Vagina (tissue), 2 donors: ENCODE data around the gene CLPSL2. TPM values are rescaled to one million over a fixed set of nuclear protein-coding genes. Genes with fewer than 3 reads are reported as not detected.
"Not testable (repeated sequence)": the region's sequence is repeated elsewhere in the genome, so short reads cannot be mapped to it uniquely, and the experiment has no call there.

Experiments used
- DNase-seq, 2 donors: peaks; one replicate each; pipeline ENCODE4 v3.0.0-alpha.2; 2017; ENCODE audit errors: extremely low spot score in 2 of 2
- H3K27ac ChIP-seq: fragments of 200-600 bp; sonication (generic); one replicate; pipeline ENCODE4 v1.5.1; 2019
- H3K27me3 ChIP-seq: fragments of 200-600 bp; sonication (generic); one replicate; pipeline ENCODE4 v1.5.1; 2019
- H3K36me3 ChIP-seq, 2 donors: fragments of 200-600 bp; sonication (generic); one replicate each; pipeline ENCODE4 v1.5.1; 2017 to 2019
- H3K4me1 ChIP-seq: fragments of 200-600 bp; sonication (generic); one replicate; pipeline ENCODE4 v1.5.1; 2019
- H3K4me3 ChIP-seq, 2 donors: fragments of 200-600 bp; sonication (generic); 1 replicate in 1 of 2; 2 replicates in 1 of 2; pipeline ENCODE4 v1.5.1; 2016 to 2019
- H3K9me3 ChIP-seq: fragments of 200-600 bp; sonication (generic); one replicate; pipeline ENCODE4 v1.5.1; 2019
- CTCF ChIP-seq, 3 experiments: fragments of 450-650 bp in 2 of 3; fragments of 200-600 bp in 1 of 3; sonication (generic) in 1 of 3; IDR thresholded peaks; one replicate each; pipeline ENCODE4 v1.5.1; 2017 to 2019; ENCODE audit warnings: antibody characterized with exemption in 3 of 3, mild to moderate bottlenecking in 2 of 3, moderate library complexity in 2 of 3
- POLR2A ChIP-seq, 2 donors: fragments of 450-650 bp; IDR thresholded peaks; one replicate each; pipeline ENCODE4 v1.6.1; 2017; ENCODE audit warnings: antibody characterized with exemption in 2 of 2, mild to moderate bottlenecking in 2 of 2, moderate library complexity in 2 of 2
- POLR2AphosphoS5 ChIP-seq, 2 donors: sonication (generic); formaldehyde crosslinking; IDR thresholded peaks; one replicate each; pipeline ENCODE4 v1.9.0; 2017; ENCODE audit warnings: antibody characterized with exemption in 2 of 2, mild to moderate bottlenecking in 2 of 2, low read depth in 1 of 2; ENCODE audit not compliant: insufficient read depth in 1 of 2
- intact Hi-C: fragments of 100-400 bp; cut with DNase I; formaldehyde crosslinking; loops from one replicate; pipeline ENCODE4 v1.15.1; 2023
- total RNA-seq: library from RNA; depleted of rRNA; stranded (reverse); fragments of >200 nt; gene quantifications from one replicate; pipeline ENCODE4 v1.2.3, GENCODE V29; 2016

Gene CLPSL2
- total RNA-seq, 1 donor from 2014 or later = not detected

DNA sequence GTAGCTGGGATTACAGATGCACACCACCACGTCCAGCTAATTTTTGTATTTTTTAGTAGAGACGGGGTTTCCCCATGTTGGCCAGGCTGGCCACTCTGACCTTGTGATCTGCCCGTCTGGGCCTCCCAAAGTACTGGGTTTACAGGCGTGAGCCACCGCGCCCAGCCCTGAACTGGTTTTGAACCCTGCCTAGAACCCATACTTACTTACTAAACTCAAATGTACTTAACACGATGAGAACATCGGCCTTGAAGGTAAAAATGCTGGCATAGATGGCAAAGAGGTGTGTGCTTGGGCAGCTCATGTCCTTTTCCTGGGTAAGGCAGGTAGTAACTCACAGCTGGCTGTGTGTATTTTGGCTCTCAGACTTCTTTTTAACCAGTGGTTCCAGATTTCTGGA, 42.8 kb upstream of the CLPSL2 start:
- Histone ChIP-seq H3K36me3 (no peaks in the 10 kb centered on the region), H3K4me3 (no peak overlapping the region), H3K9me3 (no peaks in the 10 kb centered on the region), H3K4me1 (peaks cover 72% of the 10 kb centered on the region), H3K27ac (peak overlapping the region; percentile 99), H3K27me3 (no peaks in the 10 kb centered on the region)
- intact Hi-C loops = no loop called here
- no peak for DNase-seq
- TF ChIP-seq CTCF (IDR thresholded peaks at IDR 0.05) (no peak), POLR2AphosphoS5 (IDR thresholded peaks at IDR 0.05; ENCODE audit: insufficient read depth in 1 of 2, low read depth in 1 of 2) (no peak), POLR2A (IDR thresholded peaks at IDR 0.05) (no peak)

DNA sequence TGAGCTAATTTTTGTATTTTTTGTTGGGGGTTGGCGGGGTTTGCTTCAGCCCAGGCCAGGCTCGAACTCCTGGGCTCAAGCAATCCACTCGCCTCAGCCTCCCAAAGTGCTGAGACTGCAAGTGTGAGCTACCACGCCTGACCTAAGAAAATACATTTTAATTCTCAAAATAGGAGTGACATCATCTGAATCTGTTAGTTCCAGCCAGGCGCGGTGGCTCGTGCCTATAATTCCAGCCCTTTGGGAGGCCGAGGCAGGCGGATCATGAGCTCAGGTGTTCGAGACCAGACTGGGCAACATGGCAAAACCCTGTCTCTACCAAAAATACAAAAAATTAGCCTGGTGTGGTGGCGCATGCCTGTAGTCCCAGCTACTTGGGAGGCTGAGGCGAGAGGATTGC, 42.1 kb upstream of the CLPSL2 start:
- H3K4me3 ChIP-seq, intact Hi-C loops, DNase-seq, H3K36me3 ChIP-seq, H3K27me3 ChIP-seq, H3K9me3 ChIP-seq: not testable (repeated sequence)
- Histone ChIP-seq H3K27ac (peak overlapping the region; percentile 99), H3K4me1 (peaks cover 65% of the 10 kb centered on the region)

GRCh38 chr6:35735452-35735851, 40.9 kb upstream of the CLPSL2 start:
- intact Hi-C loops = loop anchor here (5.0 kb wide), 1 partner anchor 153 kb away; no protein-coding TSS in a partner anchor
- no peak overlapping the region for H3K4me3 ChIP-seq
- no peak for DNase-seq
- TF ChIP-seq POLR2AphosphoS5 (IDR thresholded peaks at IDR 0.05; ENCODE audit: insufficient read depth in 1 of 2, low read depth in 1 of 2) = peak in 1 of 2 donors; percentile 10
- TF ChIP-seq POLR2A (IDR thresholded peaks at IDR 0.05) = no peak
- H3K9me3 ChIP-seq = no peaks in the 10 kb centered on the region
- peaks cover 54% of the 10 kb centered on the region for H3K4me1 ChIP-seq
- no peaks in the 10 kb centered on the region for H3K36me3 ChIP-seq
- H3K27me3 ChIP-seq = no peaks in the 10 kb centered on the region
- peak overlapping the region; percentile 99 for H3K27ac ChIP-seq

DNA sequence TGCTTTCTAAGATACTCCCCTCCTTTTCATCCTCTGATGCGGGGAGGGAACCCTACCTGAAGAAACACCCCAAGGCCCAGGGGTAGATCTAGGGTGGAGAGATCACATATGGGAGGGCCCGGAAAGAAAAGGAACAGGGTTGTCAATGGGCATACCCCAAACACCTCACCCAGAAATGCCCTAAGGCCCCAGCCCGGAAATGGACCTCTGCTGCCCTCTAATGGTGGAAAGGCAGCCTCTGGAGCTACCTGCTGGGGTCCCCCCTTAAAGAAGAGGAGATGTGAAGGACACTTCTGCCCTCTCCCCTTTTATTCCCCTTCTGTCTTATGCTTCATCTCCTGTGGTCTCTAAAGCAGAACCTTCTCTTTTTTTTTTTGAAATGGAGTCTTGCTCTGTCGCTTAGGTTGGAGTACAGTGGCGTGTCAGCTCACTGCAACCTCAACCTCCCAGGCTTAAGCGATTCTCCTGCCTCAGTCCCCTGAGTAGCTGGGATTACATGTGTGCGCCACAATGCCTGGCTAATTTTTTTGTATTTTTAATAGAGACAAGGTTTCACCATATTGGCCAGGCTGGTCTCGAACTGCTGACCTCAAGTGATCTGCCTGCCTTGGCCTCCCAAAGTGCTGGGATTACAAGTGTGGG, 40.0 kb upstream of the CLPSL2 start:
- DNase-seq = no peak
- H3K27ac ChIP-seq = peak overlapping the region; percentile 99
- intact Hi-C loops = loop anchor here (2.0 to 5.0 kb wide), 2 partner anchors 154 to 214 kb away; no protein-coding TSS in a partner anchor
- H3K36me3 ChIP-seq = no peaks in the 10 kb centered on the region
- peaks cover 45% of the 10 kb centered on the region for H3K4me1 ChIP-seq
- H3K4me3 ChIP-seq = no peak overlapping the region
- H3K27me3 ChIP-seq = no peaks in the 10 kb centered on the region
- TF ChIP-seq CTCF (IDR thresholded peaks at IDR 0.05) = peak; percentile 86 to 96 (median 86)
- TF ChIP-seq POLR2AphosphoS5 (IDR thresholded peaks at IDR 0.05; ENCODE audit: insufficient read depth in 1 of 2, low read depth in 1 of 2) = no peak
- no peak for TF ChIP-seq POLR2A (IDR thresholded peaks at IDR 0.05)
- H3K9me3 ChIP-seq = no peaks in the 10 kb centered on the region

DNA sequence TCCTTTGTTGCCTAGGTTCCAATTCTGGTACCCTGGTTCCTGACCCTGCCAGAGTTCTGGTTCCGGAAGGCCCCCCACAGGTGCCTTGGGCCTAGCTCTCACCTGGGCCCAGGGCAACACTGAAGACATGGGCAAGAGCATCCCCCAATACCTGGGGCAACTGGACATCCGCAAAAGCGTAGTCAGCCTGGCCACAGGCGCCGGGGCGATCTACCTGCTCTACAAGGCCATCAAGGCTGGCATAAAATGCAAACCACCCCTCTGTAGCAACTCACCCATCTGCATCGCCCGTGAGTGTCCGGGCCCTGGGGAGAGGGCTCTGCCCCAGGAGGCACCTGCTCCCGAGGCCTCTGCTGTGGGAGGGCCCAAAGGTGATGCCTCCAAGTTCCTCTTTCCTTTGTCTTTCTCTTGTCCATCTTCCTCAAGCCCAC, 39.4 kb upstream of the CLPSL2 start, which contains the start of gene ARMC12:
ARMC12 (plus strand) TSS at position 51 of the 431 bp plus-strand sequence; CDS start at position 128, 77 bp downstream.
- TF ChIP-seq POLR2A (IDR thresholded peaks at IDR 0.05) = no peak
- TF ChIP-seq POLR2AphosphoS5 (IDR thresholded peaks at IDR 0.05; ENCODE audit: insufficient read depth in 1 of 2, low read depth in 1 of 2) = no peak
- no peak for TF ChIP-seq CTCF (IDR thresholded peaks at IDR 0.05)
- Histone ChIP-seq H3K9me3 (no peaks in the 10 kb centered on the region), H3K4me1 (peaks cover 42% of the 10 kb centered on the region), H3K27me3 (no peaks in the 10 kb centered on the region), H3K36me3 (no peaks in the 10 kb centered on the region), H3K27ac (peak within 1 kb of the TSS; percentile 99), H3K4me3 (no peak within 1 kb of the TSS)
- no peak for DNase-seq
- intact Hi-C loops = loop anchor here (2.0 to 5.0 kb wide), 2 partner anchors 155 to 214 kb away; no protein-coding TSS in a partner anchor
